Measurements from ENCODE around the gene EXOC3. TPM values are rescaled to one million over a fixed set of nuclear protein-coding genes. Genes with fewer than 3 reads are reported as not detected.

Gene EXOC3
- total and polyA plus RNA-seq, 7 donors, result 18.6 to 68.7 (median 48.2) TPM

- DNase-seq, result peak; percentile 48
- intact Hi-C loops (cut with DNase I), result loop anchor here (5.0 to 10.0 kb wide), 3 partner anchors 166 to 452 kb away; partner anchors contain the start of genes BRD9, CEP72, PDCD6 and TRIP13
- Histone ChIP-seq H3K4me3 (no peak overlapping the region), H3K27ac (no peak overlapping the region), H3K27me3 (peaks cover 0 to 21% (median 10%) of the 10 kb centered on the region in 3 donors), H3K4me1 (peaks cover 0 to 27% (median 23%) of the 10 kb centered on the region in 4 donors), H3K9me3 (no peaks in the 10 kb centered on the region), H3K36me3 (peaks cover 0 to 1% (median 0%) of the 10 kb centered on the region in 4 donors)
- TF ChIP-seq POLR2A (IDR thresholded peaks at IDR 0.05) (no peak), CTCF (IDR thresholded peaks at IDR 0.05) (no peak), EP300 (IDR thresholded peaks at IDR 0.05) (no peak), POLR2AphosphoS5 (IDR thresholded peaks at IDR 0.05) (no peak)
- 76 to 79% methylated on average over 18 of the region's 18 CpGs for WGBS, 2 donors
Measured at GRCh38 chr5:440401-441201, 2.4 kb upstream of the EXOC3 start.

- Histone ChIP-seq H3K9me3 (no peaks in the 10 kb centered on the region), H3K4me1 (peaks cover 0 to 27% (median 23%) of the 10 kb centered on the region in 4 donors), H3K27ac (no peak overlapping the region), H3K4me3 (peak overlapping the region; percentile 81 to 95 (median 83)), H3K36me3 (peaks cover 0 to 15% (median 3%) of the 10 kb centered on the region in 4 donors), H3K27me3 (peaks cover 0 to 10% (median 10%) of the 10 kb centered on the region in 3 donors)
- 92 to 93% methylated on average over 5 of the region's 5 CpGs for WGBS, 2 donors
- no peak for DNase-seq
- intact Hi-C loops (cut with DNase I), result loop anchor here (5.0 to 10.0 kb wide), 3 partner anchors 167 to 450 kb away; partner anchors contain the start of genes BRD9, CEP72, PDCD6 and TRIP13
- TF ChIP-seq EP300 (IDR thresholded peaks at IDR 0.05) (no peak), POLR2AphosphoS5 (IDR thresholded peaks at IDR 0.05) (no peak)
Measured at GRCh38 chr5:441996-442334, 1.0 kb upstream of the EXOC3 start.

GRCh38 chr5:443239-444151 lies 519 bp downstream of the EXOC3 start:
- 5 to 15% methylated on average over 62 of the region's 62 CpGs for WGBS, 2 donors
- TF ChIP-seq POLR2A (IDR thresholded peaks at IDR 0.05) (no peak), POLR2AphosphoS5 (IDR thresholded peaks at IDR 0.05) (peak in 1 of 4 donors; percentile 49)
- H3K4me1 ChIP-seq, result peaks cover 0 to 27% (median 23%) of the 10 kb centered on the region in 4 donors
- intact Hi-C loops (cut with DNase I), result loop anchor here (1.0 to 10.0 kb wide), 4 partner anchors 29 to 449 kb away; partner anchors contain the start of genes BRD9, CEP72, PDCD6 and TRIP13
- peak; percentile 66 for DNase-seq
- peaks cover 0 to 4% (median under 1%) of the 10 kb centered on the region in 3 donors for H3K27me3 ChIP-seq
- H3K9me3 ChIP-seq, result no peaks in the 10 kb centered on the region
- peak overlapping the region; percentile 81 to 95 (median 83) for H3K4me3 ChIP-seq
- peak overlapping the region; percentile 81 to 92 (median 83) for H3K27ac ChIP-seq
- H3K36me3 ChIP-seq, result peaks cover 6 to 30% (median 18%) of the 10 kb centered on the region in 4 donors

- Histone ChIP-seq H3K27ac (peak overlapping the region in 1 of 4 donors; percentile 92), H3K4me1 (peaks cover 0 to 27% (median 23%) of the 10 kb centered on the region in 4 donors), H3K36me3 (peaks cover 13 to 38% (median 23%) of the 10 kb centered on the region in 4 donors), H3K9me3 (no peaks in the 10 kb centered on the region), H3K4me3 (peak overlapping the region; percentile 81 to 95 (median 83)), H3K27me3 (no peaks in the 10 kb centered on the region)
- intact Hi-C loops (cut with DNase I), result loop anchor here (5.0 to 10.0 kb wide), 3 partner anchors 169 to 448 kb away; partner anchors contain the start of genes BRD9, CEP72, PDCD6 and TRIP13
- TF ChIP-seq EP300 (IDR thresholded peaks at IDR 0.05) (no peak), CTCF (IDR thresholded peaks at IDR 0.05) (no peak), POLR2A (IDR thresholded peaks at IDR 0.05) (no peak)
- 86 to 91% methylated on average over 8 of the region's 8 CpGs for WGBS, 2 donors
- peak; percentile 45 for DNase-seq
Measured at GRCh38 chr5:444226-444625, 1.2 kb downstream of the EXOC3 start.

GRCh38 chr5:445591-445990 lies 2.6 kb downstream of the EXOC3 start:
- Histone ChIP-seq H3K4me1 (peaks cover 0 to 27% (median 23%) of the 10 kb centered on the region in 4 donors), H3K36me3 (peaks cover 13 to 51% (median 32%) of the 10 kb centered on the region in 4 donors), H3K9me3 (no peaks in the 10 kb centered on the region), H3K27me3 (no peaks in the 10 kb centered on the region), H3K4me3 (no peak overlapping the region), H3K27ac (no peak overlapping the region)
- WGBS, 2 donors, result 91 to 93% methylated on average over 10 of the region's 10 CpGs
- TF ChIP-seq POLR2AphosphoS5 (IDR thresholded peaks at IDR 0.05) (no peak), CTCF (IDR thresholded peaks at IDR 0.05) (no peak), EP300 (IDR thresholded peaks at IDR 0.05) (no peak), POLR2A (IDR thresholded peaks at IDR 0.05) (no peak)
- peak; percentile 50 for DNase-seq
- intact Hi-C loops (cut with DNase I), result loop anchor here (10.0 kb wide), 2 partner anchors 169 to 171 kb away; partner anchors contain the start of genes CEP72 and PDCD6

All from sigmoid colon (tissue), 7 donors.